Measurements from ENCODE around the gene CACNG1. TPM values are rescaled to one million over a fixed set of nuclear protein-coding genes. Genes with fewer than 3 reads are reported as not detected.

CACNG1 gene
- total and polyA plus RNA-seq, 2 of the 4 experiments (the other 2 are of a cell fraction) = not detected

GRCh38 chr17:67067571-67068482 is 23.5 kb downstream of the CACNG1 start:
- Histone ChIP-seq H2BK15ac (ENCODE audit: low read depth, low read length) (no peak overlapping the region), H4K20me1 (ENCODE audit: insufficient read depth, low read length) (no peaks in the 10 kb centered on the region), H3K4me3 (ENCODE audit: insufficient read depth, low read depth, low read length) (no peak overlapping the region), H3K9me1 (ENCODE audit: insufficient read depth, low read length) (0 out of 2 replicates have a peak, but pooled peaks cover 2% of the 10 kb centered on the region), H4K5ac (ENCODE audit: low read depth, low read length) (no peak overlapping the region), H2BK5ac (ENCODE audit: low read depth, low read length, poor library complexity, severe bottlenecking) (no peak overlapping the region), H2BK120ac (ENCODE audit: low read depth, low read length) (no peak overlapping the region), H2AFZ (replicated peaks; ENCODE audit: low read length, poor library complexity) (no peak overlapping the region), H3K9ac (ENCODE audit: low read depth, low read length) (no peak overlapping the region), H4K8ac (ENCODE audit: low read depth in 2 of 2, low read length in 2 of 2) (no peak overlapping the region), H3K36me3 (ENCODE audit: control insufficient read depth, insufficient read depth, low read length) (peaks cover 3% of the 10 kb centered on the region; the same call in 1 of the 2 replicates), H3K4me1 (ENCODE audit: control insufficient read depth, insufficient read depth, low read length) (peaks cover 4% of the 10 kb centered on the region), H2AK5ac (ENCODE audit: low read depth, low read length) (no peak overlapping the region), H2AK9ac (replicated peaks; ENCODE audit: low read depth, low read length, poor library complexity) (no peak overlapping the region), H3K56ac (ENCODE audit: extremely low read depth, insufficient read depth, low read length) (no peak overlapping the region), H3K9me3 (ENCODE audit: control insufficient read depth, insufficient read depth, low read length) (no peaks in the 10 kb centered on the region), H2BK20ac (ENCODE audit: low read depth, low read length) (no peak overlapping the region), H3K18ac (ENCODE audit: low read depth, low read length) (no peak overlapping the region), H3K27ac (ENCODE audit: insufficient read depth, low read length) (no peak overlapping the region), H3K4me2 (ENCODE audit: low read depth, low read length) (no peak overlapping the region), H4K91ac (ENCODE audit: insufficient read depth, low read depth, low read length) (no peak overlapping the region), H3K4ac (ENCODE audit: low read depth, low read length) (no peak overlapping the region), H3K27me3 (ENCODE audit: control insufficient read depth, insufficient read depth, low read length) (no peaks in the 10 kb centered on the region), H3K79me1 (ENCODE audit: low read depth in 1 of 2, low read length in 2 of 2) (no peaks in the 10 kb centered on the region; a peak in 1 of 4 replicates), H3K14ac (replicated peaks; ENCODE audit: low read depth, low read length) (no peak overlapping the region; the same call in 1 of the 2 replicates), H3K23ac (ENCODE audit: low read depth, low read length) (no peak overlapping the region; the same call in 1 of the 2 replicates)
- no TSS peak for BruUV-seq (replicated peaks)
- WGBS, 2 experiments (ENCODE audit: extremely low coverage in 2 of 2, insufficient read length in 1 of 2) = 100% methylated on average over 2 of the region's 13 CpGs; no CpG with 5 or more reads in 1 of the 2 experiments
- ChIA-PET POLR2A (ENCODE audit: unreplicated experiment) (no interaction called here), CTCF (interaction anchor here (2.0 kb wide), 1 partner anchor 10 kb away, joined by 8 read pairs; no protein-coding TSS in a partner anchor)
- intact Hi-C loops (cut with micrococcal nuclease) = no loop called here
- DNase-seq (no peak), ATAC-seq (ENCODE audit: low read depth) (no peak)
- in situ Hi-C loops (cut with MboI; ENCODE audit: low sequenced_read_pairs) = no loop called here
- dilution Hi-C loops (cut with HindIII; ENCODE audit: low sequenced_read_pairs, unreplicated experiment) = no loop called here
- TF ChIP-seq FOS (IDR thresholded peaks at IDR 0.05; ENCODE audit: low read depth, low read length) = no peak

Measured in IMR-90 (cell line).